ENCODE results near the gene BBS1.
"Not testable (repeated sequence)": the region's sequence is repeated elsewhere in the genome, so short reads cannot be mapped to it uniquely, and the experiment has no call there.

The BBS1 gene

GRCh38 chr11:66529069-66529468, 18.6 kb downstream of the BBS1 start:
- no peak for DNase-seq

DNA sequence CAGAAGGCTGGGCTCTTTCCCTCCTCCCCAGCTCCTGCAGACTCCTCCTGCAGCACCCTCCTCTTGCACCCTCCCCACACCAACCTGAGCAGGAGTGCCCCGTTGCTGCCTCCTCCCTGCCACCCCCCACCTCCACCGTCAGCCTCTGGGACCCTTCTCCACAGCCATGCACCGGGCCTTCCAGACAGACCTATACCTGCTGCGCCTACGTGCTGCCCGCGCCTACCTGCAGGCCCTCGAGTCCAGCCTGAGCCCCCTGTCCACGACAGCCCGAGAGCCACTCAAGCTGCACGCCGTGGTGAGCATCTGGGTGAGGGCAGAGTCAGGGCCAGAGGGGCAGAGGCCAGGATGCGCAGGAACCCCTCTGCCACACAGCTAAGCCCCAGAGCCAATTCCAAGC, 19.2 kb downstream of the BBS1 start:
- no peak for DNase-seq

GRCh38 chr11:66530927-66531709, 20.7 kb downstream of the BBS1 start:
- DNase-seq = no peak

- DNase-seq = no peak
Observed at GRCh38 chr11:66531841-66532240, 21.4 kb downstream of the BBS1 start.

- no peak for DNase-seq
Observed at GRCh38 chr11:66532784-66533183, 22.3 kb downstream of the BBS1 start.

GRCh38 chr11:66539170-66539869, 28.9 kb downstream of the BBS1 start:
- DNase-seq = no peak

DNA sequence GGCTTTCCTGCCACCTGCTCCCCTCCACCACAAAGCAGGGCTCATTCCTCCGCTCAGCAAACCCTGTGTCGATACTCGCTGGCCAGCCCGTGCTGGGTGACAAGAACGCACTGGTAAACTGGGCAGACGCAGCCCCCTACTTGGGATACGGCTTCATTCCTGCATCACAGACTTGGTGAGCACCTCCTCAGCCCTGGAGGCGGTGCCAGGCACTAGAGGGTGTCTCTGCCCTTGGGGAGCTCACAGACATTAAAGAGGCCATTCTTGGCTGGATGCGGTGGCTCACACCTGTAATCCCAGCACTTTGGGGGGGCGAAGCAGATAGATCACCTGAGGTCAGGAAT, 29.4 kb downstream of the BBS1 start:
- DNase-seq = no peak

DNA sequence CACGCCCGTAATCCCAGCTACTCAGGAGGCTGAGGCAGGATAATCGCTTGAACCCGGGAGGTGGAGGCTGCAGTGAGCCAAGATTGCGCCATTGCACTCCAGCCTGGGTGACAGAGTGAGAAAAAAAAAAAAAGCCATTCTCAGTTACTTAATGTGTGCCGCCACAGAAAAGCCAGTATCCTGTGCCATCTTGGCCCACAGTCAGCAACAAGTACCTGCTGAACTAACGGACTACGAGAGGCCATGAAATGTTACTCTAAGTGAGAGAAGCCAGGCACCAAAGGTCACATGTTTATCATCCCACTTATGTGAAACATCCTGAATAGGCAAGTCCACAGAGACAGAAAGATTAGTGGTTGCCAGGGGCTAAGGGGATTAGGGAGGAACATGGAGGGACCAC, 30.2 kb downstream of the BBS1 start:
- DNase-seq = not testable (repeated sequence)

- no peak for DNase-seq
Observed at GRCh38 chr11:66541892-66542291, 31.5 kb downstream of the BBS1 start.

- DNase-seq = no peak
Observed at GRCh38 chr11:66542362-66542761, 31.9 kb downstream of the BBS1 start.

- DNase-seq = peak; percentile 34 to 35
Observed at GRCh38 chr11:66543263-66544107, 33.0 kb downstream of the BBS1 start.

DNA sequence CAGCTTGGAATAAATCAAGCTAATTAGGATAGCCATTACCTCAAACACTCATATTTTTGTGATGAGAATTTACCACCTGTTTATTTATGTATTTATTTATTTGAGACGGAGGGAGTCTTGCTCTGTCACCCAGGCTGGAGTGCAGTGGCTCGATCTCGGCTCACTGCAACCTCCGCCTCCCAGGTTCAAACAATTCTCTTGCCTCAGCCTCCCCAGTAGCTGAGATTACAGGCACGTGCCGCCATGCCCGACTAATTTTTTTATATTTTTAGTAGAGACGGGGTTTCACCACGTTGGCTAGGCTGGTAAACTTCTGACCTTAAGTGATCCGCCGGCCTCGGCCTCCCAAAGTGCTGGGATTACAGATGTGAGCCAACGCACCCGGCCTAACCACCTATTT, 34.5 kb downstream of the BBS1 start:
- not testable (repeated sequence) for DNase-seq

DNA sequence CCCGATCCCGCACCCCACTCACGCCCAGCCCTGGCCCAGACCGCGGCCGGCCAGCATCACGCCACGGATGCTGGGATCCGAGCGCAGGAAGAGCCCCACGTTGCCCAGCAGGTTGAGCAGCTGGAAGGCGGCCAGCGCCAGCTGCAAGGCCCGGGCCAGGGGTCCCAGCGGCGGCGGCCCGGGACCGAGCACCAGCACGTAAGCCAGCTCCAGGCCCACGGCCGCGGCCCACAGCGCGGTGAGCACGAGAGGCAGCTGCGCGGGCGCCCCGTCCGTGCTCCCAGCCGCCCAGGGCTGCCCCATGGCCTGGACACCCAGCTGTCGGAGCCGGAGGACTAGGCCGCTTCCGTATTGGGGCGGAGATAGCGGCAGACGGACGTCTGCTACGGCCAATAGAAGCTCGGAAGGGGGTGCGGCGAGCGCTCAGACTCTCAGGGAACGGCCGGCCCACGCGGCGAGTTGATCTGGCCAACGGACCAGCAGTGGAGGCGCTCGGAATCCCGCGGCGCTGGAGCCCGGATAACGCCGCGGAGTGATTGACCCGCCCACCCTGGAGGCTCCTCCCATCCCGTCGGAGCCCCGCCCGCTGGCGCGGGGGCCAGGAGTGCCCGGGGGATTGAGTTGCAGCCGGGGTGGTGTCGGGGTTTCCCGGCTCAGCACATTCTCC, 35.4 kb downstream of the BBS1 start, which contains the start of gene ZDHHC24:
Gene ZDHHC24 (minus strand): TSS at position 348 of the 667 bp plus-strand sequence. CDS start 45 bp downstream, at position 303.
- peak; percentile 90 to 92 for DNase-seq

DNA sequence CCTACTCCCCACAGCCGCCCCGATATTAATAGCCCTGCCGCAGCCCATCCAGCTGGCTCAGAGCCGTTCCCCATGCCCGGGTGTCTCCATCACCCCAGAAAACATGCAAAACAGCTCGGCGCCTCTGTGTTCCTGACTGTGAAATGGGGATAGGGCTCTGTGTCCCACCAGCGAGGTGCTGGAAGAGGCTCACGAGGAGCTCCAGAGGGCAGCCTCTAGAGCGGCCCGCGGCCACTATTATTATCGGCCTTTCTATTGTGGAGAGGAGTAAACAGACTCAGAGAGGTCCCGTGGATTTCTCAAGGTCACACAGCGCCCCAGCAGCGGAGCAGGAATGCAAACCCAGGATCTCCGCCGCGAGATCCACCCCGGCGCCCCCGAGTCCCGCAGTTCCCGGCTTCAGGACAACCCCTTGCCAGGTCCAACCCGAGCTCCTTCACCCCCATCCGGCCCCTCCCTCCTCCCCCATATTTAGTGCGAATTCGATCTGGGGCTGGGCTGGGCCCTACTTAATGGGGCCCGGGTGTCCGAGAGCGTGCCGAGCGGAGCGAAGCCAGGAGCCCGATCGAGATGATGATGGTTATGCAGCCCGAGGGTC, 36.0 kb downstream of the BBS1 start, which contains the start of gene ACTN3:
Gene ACTN3 (plus strand): TSS at position 536 of the 598 bp plus-strand sequence. CDS start 35 bp downstream, at position 571.
- no peak for DNase-seq

GRCh38 chr11:66546966-66547661, 36.7 kb downstream of the BBS1 start:
- DNase-seq = no peak

DNA sequence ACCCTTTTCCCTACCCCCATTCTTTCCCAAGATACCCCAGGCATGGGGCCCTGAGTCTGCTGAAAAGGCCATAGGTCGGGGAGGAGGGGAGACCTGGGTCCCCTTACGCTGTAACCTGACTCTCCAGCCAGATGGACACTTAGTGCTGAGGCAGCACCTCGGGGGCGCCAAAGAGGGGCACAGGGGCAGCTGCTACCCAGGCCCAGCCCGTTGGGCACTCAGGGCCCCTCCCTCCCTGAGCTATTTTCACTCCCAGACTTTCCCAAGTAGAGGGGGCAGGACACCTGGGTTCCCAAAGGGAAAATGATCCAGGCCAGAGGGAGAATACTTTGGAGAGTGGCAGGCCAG, 37.2 kb downstream of the BBS1 start:
- no peak for DNase-seq

DNA sequence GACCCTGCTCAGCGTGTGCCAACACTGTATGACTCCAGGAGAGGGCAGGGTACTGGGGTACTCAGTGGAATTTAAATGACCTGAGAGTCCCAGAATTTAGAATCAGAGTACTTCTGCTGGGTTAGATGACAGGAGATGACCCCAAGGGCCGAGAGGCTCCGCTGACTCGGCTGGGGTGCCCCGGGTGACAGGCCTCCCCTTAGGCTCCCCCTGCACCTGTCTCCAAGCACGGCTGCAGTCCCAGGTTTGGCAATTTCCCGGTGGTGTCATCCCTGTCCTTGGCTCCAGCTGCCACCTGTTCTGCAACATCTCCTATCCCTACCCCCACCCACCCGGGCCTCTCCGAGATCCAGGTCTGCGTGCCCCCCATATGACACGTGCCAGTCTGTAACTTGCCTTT, 37.6 kb downstream of the BBS1 start:
- DNase-seq = no peak

GRCh38 chr11:66548774-66549630, 38.6 kb downstream of the BBS1 start:
- no peak for DNase-seq

GRCh38 chr11:66549696-66550095, 39.3 kb downstream of the BBS1 start:
- DNase-seq = no peak

DNA sequence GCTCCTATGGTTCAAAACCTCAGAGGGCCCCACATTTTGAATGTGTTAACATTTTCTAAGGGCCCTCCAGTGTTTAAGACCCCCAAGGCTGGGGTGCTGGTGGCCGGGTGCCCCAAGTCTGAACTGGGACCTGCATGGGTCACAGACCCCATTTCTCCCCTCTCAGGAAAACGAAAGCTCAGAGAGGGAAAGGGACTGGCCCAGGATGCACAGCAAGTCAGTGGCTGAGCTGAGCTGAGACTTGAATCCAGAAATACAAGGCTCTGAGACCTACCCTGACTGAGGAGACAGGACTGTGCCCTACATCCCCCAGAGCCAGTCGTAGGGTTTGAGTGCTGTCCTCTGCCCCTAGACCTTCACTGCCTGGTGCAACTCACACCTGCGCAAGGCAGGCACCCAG, 40.5 kb downstream of the BBS1 start:
- no peak for DNase-seq

DNA sequence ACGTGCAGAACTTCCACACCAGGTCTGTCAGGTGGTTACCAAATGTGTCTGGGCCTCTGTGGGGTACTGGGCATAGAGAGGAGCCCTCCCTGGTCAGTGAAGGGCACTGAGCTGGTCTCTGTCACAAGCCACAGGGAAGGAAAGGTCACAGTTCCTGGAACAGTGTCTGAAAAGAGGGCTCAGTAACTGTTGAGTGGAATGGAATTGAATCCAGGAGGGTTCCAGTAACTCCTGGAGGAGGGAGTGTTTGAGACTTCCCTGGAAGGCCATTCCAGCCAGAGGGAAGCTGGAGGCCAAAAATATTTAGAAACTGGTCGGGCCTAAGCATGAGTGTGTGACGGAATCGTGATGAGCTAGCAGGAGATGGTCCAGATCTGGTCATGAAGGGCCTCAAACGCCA, 44.2 kb downstream of the BBS1 start:
- DNase-seq = no peak
